Measurements from ENCODE around the gene ITGA8. TPM values are rescaled to one million over a fixed set of nuclear protein-coding genes. Genes with fewer than 3 reads are reported as not detected.

The ITGA8 gene
- total and polyA plus RNA-seq, 2 donors (not counting 1 experiment from before 2014, with no cell fraction given): not detected

DNA sequence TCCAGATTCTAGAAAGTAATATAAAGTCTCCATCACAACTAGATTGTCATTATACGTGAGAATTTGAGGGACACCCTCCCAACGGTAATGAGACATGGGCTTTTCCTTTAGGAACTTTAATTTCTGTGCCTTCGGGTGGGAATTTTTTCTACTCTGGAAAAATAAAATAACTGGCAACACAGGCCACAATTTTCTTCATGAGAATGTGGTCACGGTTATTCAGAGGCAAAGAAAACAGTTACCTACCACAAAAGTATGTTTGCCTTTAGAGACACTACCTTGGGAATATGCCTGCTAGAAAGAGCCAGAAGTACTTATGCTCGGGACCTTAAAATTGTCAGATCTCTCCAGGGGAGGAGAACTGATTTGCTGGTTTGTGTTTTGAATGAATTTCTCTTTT is 99.4 kb downstream of the ITGA8 start:
- Histone ChIP-seq H3K27ac (ENCODE audit: low read length in 2 of 2) (no peak overlapping the region), H3K4me1 (ENCODE audit: control insufficient read depth in 2 of 2, insufficient read depth in 2 of 2, low read length in 2 of 2) (no peaks in the 10 kb centered on the region), H4K20me1 (ENCODE audit: control insufficient read depth, insufficient read depth, low read length, poor library complexity, severe bottlenecking) (no peaks in the 10 kb centered on the region), H3K9ac (ENCODE audit: low read length) (no peak overlapping the region), H3K4me3 (ENCODE audit: control extremely low read depth in 1 of 5, extremely low read depth in 1 of 5, insufficient read depth in 1 of 5, low read depth in 2 of 5, low read length in 4 of 5) (no peak overlapping the region), H3K79me2 (ENCODE audit: control insufficient read depth, insufficient read depth, low read length) (no peaks in the 10 kb centered on the region), H3K4me2 (replicated peaks; ENCODE audit: low read depth, low read length, poor library complexity, severe bottlenecking) (no peak overlapping the region), H3K27me3 (replicated peaks in 1 of 4; ENCODE audit: control extremely low read depth in 1 of 4, control insufficient read depth in 3 of 4, insufficient read depth in 4 of 4, low read length in 3 of 4) (no peaks in the 10 kb centered on the region), H2AFZ (ENCODE audit: insufficient read depth, low read depth, low read length, poor library complexity, severe bottlenecking) (no peak overlapping the region), H3K9me3 (ENCODE audit: control extremely low read depth in 1 of 3, control insufficient read depth in 2 of 3, insufficient read depth in 1 of 3, low read length in 2 of 3) (no peaks in the 10 kb centered on the region), H3K36me3 (replicated peaks in 1 of 2; ENCODE audit: control extremely low read depth in 1 of 2, control insufficient read depth in 1 of 2, extremely low read depth in 1 of 2, insufficient read depth in 2 of 2, low read length in 1 of 2) (no peaks in the 10 kb centered on the region)
- no peak for DNase-seq
- no peak for ATAC-seq (ENCODE audit: low read depth)
- TF ChIP-seq CTCF (IDR thresholded peaks at IDR 0.05): no peak
- TF ChIP-seq EZH2 (IDR thresholded peaks at IDR 0.05; ENCODE audit: borderline replicate concordance, insufficient read depth, low read depth, low read length, poor library complexity, severe bottlenecking): no peak
- ChIA-PET POLR2A (no interaction called here), CTCF (no interaction called here)
- no peaks in the 10 kb centered on the region for H3K9me3 Mint-ChIP-seq (ENCODE audit: insufficient read depth)
- no peak overlapping the region for H3K27ac Mint-ChIP-seq
- no peaks in the 10 kb centered on the region for H3K4me1 Mint-ChIP-seq
- no peak overlapping the region for H3K4me3 Mint-ChIP-seq
- no peaks in the 10 kb centered on the region for H3K27me3 Mint-ChIP-seq
- 100% methylated on average over 1 of the region's 5 CpGs for WGBS (ENCODE audit: insufficient coverage)
- intact Hi-C loops (cut with micrococcal nuclease): no loop called here

DNA sequence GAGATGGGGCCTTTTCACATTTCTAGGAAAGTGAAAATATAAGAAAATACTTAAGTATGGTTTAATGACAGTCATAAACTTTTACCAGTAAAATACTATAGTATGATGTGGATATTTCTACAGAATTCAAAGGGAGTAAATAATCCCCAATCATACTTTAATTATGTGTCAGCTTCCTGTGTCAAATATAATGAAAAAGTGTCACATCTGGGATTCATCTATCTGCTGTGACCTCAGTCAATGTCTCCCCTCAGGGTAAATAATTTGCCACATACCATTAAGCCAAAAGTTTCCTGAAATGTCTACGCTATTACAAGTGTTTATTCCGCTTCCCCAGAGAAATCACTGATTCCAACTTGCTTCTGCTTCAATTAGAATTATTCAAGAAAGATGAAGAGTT is 110.5 kb downstream of the ITGA8 start:
- ChIA-PET CTCF (no interaction called here), POLR2A (no interaction called here)
- Mint-ChIP-seq H3K4me1 (no peaks in the 10 kb centered on the region), H3K4me3 (no peak overlapping the region), H3K9me3 (ENCODE audit: insufficient read depth) (no peaks in the 10 kb centered on the region), H3K27ac (no peak overlapping the region), H3K27me3 (no peaks in the 10 kb centered on the region)
- intact Hi-C loops (cut with micrococcal nuclease): no loop called here
- no peak overlapping the region for H3K9ac ChIP-seq (ENCODE audit: low read length)
- H3K4me2 ChIP-seq (replicated peaks; ENCODE audit: low read depth, low read length, poor library complexity, severe bottlenecking): no peak overlapping the region
- DNase-seq (no peak), ATAC-seq (ENCODE audit: low read depth) (no peak)
- H2AFZ ChIP-seq (ENCODE audit: insufficient read depth, low read depth, low read length, poor library complexity, severe bottlenecking): no peak overlapping the region
- H3K27me3 ChIP-seq (replicated peaks in 1 of 4; ENCODE audit: control extremely low read depth in 1 of 4, control insufficient read depth in 3 of 4, insufficient read depth in 4 of 4, low read length in 3 of 4): no peaks in the 10 kb centered on the region
- H3K4me3 ChIP-seq (ENCODE audit: control extremely low read depth in 1 of 5, extremely low read depth in 1 of 5, insufficient read depth in 1 of 5, low read depth in 2 of 5, low read length in 4 of 5): no peak overlapping the region
- H3K27ac ChIP-seq (ENCODE audit: low read length in 2 of 2): no peak overlapping the region
- H3K4me1 ChIP-seq (ENCODE audit: control insufficient read depth in 2 of 2, insufficient read depth in 2 of 2, low read length in 2 of 2): no peaks in the 10 kb centered on the region
- TF ChIP-seq CTCF (IDR thresholded peaks at IDR 0.05) (no peak), EZH2 (IDR thresholded peaks at IDR 0.05; ENCODE audit: borderline replicate concordance, insufficient read depth, low read depth, low read length, poor library complexity, severe bottlenecking) (no peak)
- H3K79me2 ChIP-seq (ENCODE audit: control insufficient read depth, insufficient read depth, low read length): no peaks in the 10 kb centered on the region
- no peaks in the 10 kb centered on the region for H3K36me3 ChIP-seq (replicated peaks in 1 of 2; ENCODE audit: control extremely low read depth in 1 of 2, control insufficient read depth in 1 of 2, extremely low read depth in 1 of 2, insufficient read depth in 2 of 2, low read length in 1 of 2)
- no peaks in the 10 kb centered on the region for H3K9me3 ChIP-seq (ENCODE audit: control extremely low read depth in 1 of 3, control insufficient read depth in 2 of 3, insufficient read depth in 1 of 3, low read length in 2 of 3)
- H4K20me1 ChIP-seq (ENCODE audit: control insufficient read depth, insufficient read depth, low read length, poor library complexity, severe bottlenecking): no peaks in the 10 kb centered on the region
- no CpG with 5 or more reads among the region's 2 CpGs for WGBS (ENCODE audit: insufficient coverage)
